HG02759 (cell line): Measurements from ENCODE around the gene TNS3.
A peak's percentile ranks its signal among the peaks of the same experiment; 100 is the strongest.

Experiments used
- ATAC-seq: cut with Tn5 transposase; IDR thresholded peaks from one replicate; pipeline ENCODE4 v1.9.1; 2021; ENCODE audit warnings: mild to moderate bottlenecking, moderate library complexity; ENCODE audit not compliant: unreplicated experiment

TNS3 gene

GRCh38 chr7:47356261-47356660 lies 225.7 kb downstream of the TNS3 start:
- no peak for ATAC-seq

- no peak for ATAC-seq
Measured at GRCh38 chr7:47355684-47356083, 226.2 kb downstream of the TNS3 start.

- ATAC-seq = no peak
Measured at GRCh38 chr7:47354831-47355541, 226.9 kb downstream of the TNS3 start.

GRCh38 chr7:47354071-47354470 lies 227.8 kb downstream of the TNS3 start:
- no peak for ATAC-seq

GRCh38 chr7:47352394-47352968 lies 229.4 kb downstream of the TNS3 start:
- ATAC-seq = no peak

GRCh38 chr7:47351233-47352154 lies 230.4 kb downstream of the TNS3 start:
- ATAC-seq = no peak

GRCh38 chr7:47350425-47350824 lies 231.5 kb downstream of the TNS3 start:
- ATAC-seq = no peak

- ATAC-seq = no peak
Measured at GRCh38 chr7:47349401-47349800, 232.5 kb downstream of the TNS3 start.

GRCh38 chr7:47347816-47348385 lies 234.0 kb downstream of the TNS3 start:
- no peak for ATAC-seq

- no peak for ATAC-seq
Measured at GRCh38 chr7:47347346-47347745, 234.6 kb downstream of the TNS3 start.

- ATAC-seq = no peak
Measured at GRCh38 chr7:47346377-47346914, 235.5 kb downstream of the TNS3 start.

GRCh38 chr7:47345857-47346298 lies 236.0 kb downstream of the TNS3 start:
- ATAC-seq = no peak

GRCh38 chr7:47344171-47344955 lies 237.5 kb downstream of the TNS3 start:
- no peak for ATAC-seq

- no peak for ATAC-seq
Measured at GRCh38 chr7:47343061-47343455, 238.9 kb downstream of the TNS3 start.

- ATAC-seq = no peak
Measured at GRCh38 chr7:47342296-47343060, 239.4 kb downstream of the TNS3 start.

- ATAC-seq = no peak
Measured at GRCh38 chr7:47340517-47340916, 241.4 kb downstream of the TNS3 start.

GRCh38 chr7:47338026-47338425 lies 243.9 kb downstream of the TNS3 start:
- no peak for ATAC-seq

GRCh38 chr7:47337531-47337930 lies 244.4 kb downstream of the TNS3 start:
- peak; percentile 68 for ATAC-seq
